CD4-positive, alpha-beta T cell (primary cell): ENCODE data around the gene NGF. TPM values are rescaled to one million over a fixed set of nuclear protein-coding genes. Genes with fewer than 3 reads are reported as not detected.

Source experiments
- ATAC-seq: fragments of 200-7000 bp; cut with Tn5 transposase; one replicate; pipeline ENCODE4 v1.10.0; 2022; ENCODE audit warnings: mild to moderate bottlenecking; ENCODE audit not compliant: poor library complexity
- CTCF ChIA-PET: fragments of 350-600 bp; sonication (Branson Sonifier 250); formaldehyde crosslinking; loops from one replicate; lab custom pipeline; 2021; ENCODE audit warnings: antibody characterized with exemption, inconsistent platforms; lab: Charles Lee
- POLR2A ChIA-PET: fragments of 350-600 bp; sonication (Branson Sonifier 250); formaldehyde crosslinking; loops from one replicate; lab custom pipeline; 2021; ENCODE audit warnings: antibody characterized with exemption, inconsistent platforms; lab: Charles Lee
- DNase-seq, 14 experiments: peaks; one replicate each; pipeline ENCODE4 v3.0.0-alpha.2; 2013 to 2020; ENCODE audit warnings: mixed read lengths in 2 of 14
- H3K27ac ChIP-seq, 2 donors: one replicate each; pipeline versions ENCODE4 v1.5.1 to v1.7.0; 2013; ENCODE audit warnings: low read length in 2 of 2, low read depth in 1 of 2, mild to moderate bottlenecking in 1 of 2
- H3K27me3 ChIP-seq, 2 experiments: 1 replicate in 1 of 2; 2 replicates in 1 of 2; pipeline versions ENCODE4 v1.6.1 to v1.7.0; 2013; ENCODE audit warnings: low read length in 2 of 2, control low read depth in 1 of 2, mild to moderate bottlenecking in 1 of 2, moderate library complexity in 1 of 2; ENCODE audit not compliant: insufficient read depth in 2 of 2, control insufficient read depth in 1 of 2
- H3K36me3 ChIP-seq: one replicate; pipeline ENCODE4 v1.6.1; 2013; ENCODE audit warnings: low read length, control low read depth; ENCODE audit not compliant: insufficient read depth
- H3K4me1 ChIP-seq: one replicate; pipeline ENCODE4 v1.6.1; 2013; ENCODE audit warnings: low read length, control low read depth; ENCODE audit not compliant: insufficient read depth
- H3K4me3 ChIP-seq: one replicate; pipeline ENCODE4 v1.5.1; 2013; ENCODE audit warnings: mild to moderate bottlenecking, low read length, moderate library complexity
- H3K9me3 ChIP-seq, 2 experiments: 1 replicate in 1 of 2; 2 replicates in 1 of 2; pipeline versions ENCODE4 v1.6.1 to v1.7.0; 2013; ENCODE audit warnings: low read length in 2 of 2, mild to moderate bottlenecking in 2 of 2, control low read depth in 1 of 2, moderate library complexity in 1 of 2; ENCODE audit not compliant: control insufficient read depth in 1 of 2, insufficient read depth in 1 of 2
- H3K27ac Mint-ChIP-seq: one replicate; pipeline ENCODE4 v1.8.0; 2020; ENCODE audit warnings: mixed read lengths
- H3K27me3 Mint-ChIP-seq: one replicate; pipeline ENCODE4 v1.8.0; 2021; ENCODE audit warnings: mixed read lengths
- H3K36me3 Mint-ChIP-seq: one replicate; pipeline ENCODE4 v1.8.0; 2021; ENCODE audit warnings: low read depth, mixed read lengths
- H3K4me1 Mint-ChIP-seq: one replicate; pipeline ENCODE4 v1.8.0; 2021; ENCODE audit warnings: low read depth, mixed read lengths
- H3K4me3 Mint-ChIP-seq: one replicate; pipeline ENCODE4 v1.8.0; 2020; ENCODE audit warnings: mild to moderate bottlenecking, mixed read lengths
- H3K9me3 Mint-ChIP-seq: one replicate; pipeline ENCODE4 v1.8.0; 2020; ENCODE audit warnings: mixed read lengths
- CTCF ChIP-seq: fragments of 200-600 bp; IDR thresholded peaks from one replicate; pipeline ENCODE4 v1.8.0; 2022; ENCODE audit warnings: antibody characterized with exemption, mild to moderate bottlenecking
- intact Hi-C, 2 experiments: fragments of 100-400 bp; cut with DNase I in 1 of 2; cut with micrococcal nuclease in 1 of 2; formaldehyde crosslinking; loops; one replicate each; pipeline versions ENCODE4 v1.15.1 to v1.9.0; 2023 to 2025; cut with DNase I, micrococcal nuclease
- total RNA-seq, 174 experiments: library from RNA in 2 of 174; stranded (reverse) in 2 of 174; gene quantifications; one replicate each; pipeline ENCODE4 v1.2.3 and lab custom pipeline; 2021 to 2026

Gene NGF
- total RNA-seq, 2 experiments from 2014 or later, result not detected

- Histone ChIP-seq H3K27me3 (no peaks in the 10 kb centered on the region), H3K36me3 (no peaks in the 10 kb centered on the region), H3K27ac (no peak overlapping the region), H3K9me3 (no peaks in the 10 kb centered on the region), H3K4me3 (no peak overlapping the region), H3K4me1 (no peaks in the 10 kb centered on the region)
- ChIA-PET POLR2A (no interaction called here), CTCF (no interaction called here)
- H3K9me3 Mint-ChIP-seq, result no peaks in the 10 kb centered on the region
- H3K27ac Mint-ChIP-seq, result no peak overlapping the region
- no peaks in the 10 kb centered on the region for H3K4me1 Mint-ChIP-seq
- no peak overlapping the region for H3K4me3 Mint-ChIP-seq
- no peak for TF ChIP-seq CTCF
- no peak for ATAC-seq
- no peaks in the 10 kb centered on the region for H3K36me3 Mint-ChIP-seq
- intact Hi-C loops, result no loop called here
- H3K27me3 Mint-ChIP-seq, result no peaks in the 10 kb centered on the region
- no peak for DNase-seq
Observed at GRCh38 chr1:115252585-115252984, 85.5 kb downstream of the NGF start.

GRCh38 chr1:115251856-115252255 is 86.2 kb downstream of the NGF start:
- DNase-seq (no peak), ATAC-seq (no peak)
- ChIA-PET CTCF (no interaction called here), POLR2A (no interaction called here)
- H3K9me3 ChIP-seq, result no peaks in the 10 kb centered on the region
- Mint-ChIP-seq H3K36me3 (no peaks in the 10 kb centered on the region), H3K27ac (no peak overlapping the region), H3K4me3 (no peak overlapping the region), H3K27me3 (peaks cover 5% of the 10 kb centered on the region), H3K4me1 (no peaks in the 10 kb centered on the region), H3K9me3 (no peaks in the 10 kb centered on the region)
- no peaks in the 10 kb centered on the region for H3K27me3 ChIP-seq
- H3K4me1 ChIP-seq, result no peaks in the 10 kb centered on the region
- H3K4me3 ChIP-seq, result no peak overlapping the region
- no peak overlapping the region for H3K27ac ChIP-seq
- no peaks in the 10 kb centered on the region for H3K36me3 ChIP-seq
- intact Hi-C loops, result no loop called here
- TF ChIP-seq CTCF, result no peak

- H3K27me3 ChIP-seq, result no peaks in the 10 kb centered on the region
- H3K27ac ChIP-seq, result no peak overlapping the region
- Mint-ChIP-seq H3K36me3 (no peaks in the 10 kb centered on the region), H3K4me1 (no peaks in the 10 kb centered on the region), H3K27ac (no peak overlapping the region), H3K9me3 (no peaks in the 10 kb centered on the region), H3K4me3 (no peak overlapping the region), H3K27me3 (peaks cover 5% of the 10 kb centered on the region)
- no peak for TF ChIP-seq CTCF
- H3K9me3 ChIP-seq, result no peaks in the 10 kb centered on the region
- H3K4me3 ChIP-seq, result no peak overlapping the region
- intact Hi-C loops, result no loop called here
- ChIA-PET POLR2A (no interaction called here), CTCF (interaction anchor here (0.7 kb wide), 1 partner anchor 30 kb away, joined by 3 read pairs; no protein-coding TSS in a partner anchor)
- H3K36me3 ChIP-seq, result no peaks in the 10 kb centered on the region
- ATAC-seq (no peak), DNase-seq (no peak)
- H3K4me1 ChIP-seq, result no peaks in the 10 kb centered on the region
Observed at GRCh38 chr1:115251340-115251748, 86.7 kb downstream of the NGF start.
